GM12878 (cell line): Measurements from ENCODE around the gene VAV2.

Experiments
- CTCF ChIP-seq, 3 experiments: IDR thresholded peaks in 2 of 3; conservative IDR thresholded peaks in 1 of 3; 2 replicates each; pipeline ENCODE4 v1.5.1; 2011; ENCODE audit warnings: low read depth in 3 of 3, low read length in 3 of 3, mild to moderate bottlenecking in 3 of 3, control low read depth in 2 of 3, moderate library complexity in 2 of 3, inconsistent platforms in 1 of 3, mixed read lengths in 1 of 3; ENCODE audit not compliant: control insufficient read depth in 2 of 3, insufficient read depth in 1 of 3; ENCODE audit errors: extremely low read depth in 1 of 3
- EZH2 ChIP-seq: IDR thresholded peaks from 2 replicates; pipeline ENCODE4 v1.6.1; 2012; ENCODE audit warnings: low read depth, mild to moderate bottlenecking, control low read depth, inconsistent platforms, low read length, borderline replicate concordance; ENCODE audit not compliant: control insufficient read depth
- FOXM1 ChIP-seq: IDR thresholded peaks from 2 replicates; pipeline ENCODE4 v1.6.1; 2012; ENCODE audit warnings: low read depth, mild to moderate bottlenecking, inconsistent platforms, low read length, moderate library complexity
- GATAD2B ChIP-seq: fragments of 450-650 bp; conservative IDR thresholded peaks from 2 replicates; pipeline ENCODE4 v1.6.1; 2017; ENCODE audit warnings: low read depth, mild to moderate bottlenecking, moderate library complexity
- IRF3 ChIP-seq: fragments of 450-650 bp; IDR thresholded peaks from 2 replicates; pipeline ENCODE4 v1.6.1; 2014; ENCODE audit warnings: mild to moderate bottlenecking
- JUND ChIP-seq: IDR thresholded peaks from 2 replicates; pipeline ENCODE4 v1.6.1; 2012; ENCODE audit warnings: low read depth, mild to moderate bottlenecking, low read length, improper control_type of control experiment, moderate library complexity
- MXI1 ChIP-seq: fragments of 150-350 bp; IDR thresholded peaks from 2 replicates; pipeline ENCODE4 v1.6.1; 2011; ENCODE audit warnings: low read depth, mild to moderate bottlenecking, inconsistent platforms, low read length, improper control_type of control experiment
- NR2C2 ChIP-seq: IDR thresholded peaks from 2 replicates; pipeline ENCODE4 v1.6.1; 2011; ENCODE audit warnings: borderline replicate concordance, low read depth; ENCODE audit not compliant: control insufficient read depth, insufficient read length
- POLR2AphosphoS5 ChIP-seq: IDR thresholded peaks from 2 replicates; pipeline ENCODE4 v1.6.1; 2011; ENCODE audit warnings: mild to moderate bottlenecking, low read length, inconsistent platforms
- POU2F2 ChIP-seq: IDR thresholded peaks from 3 replicates; pipeline ENCODE4 v1.6.1; 2011; ENCODE audit warnings: low read depth, mild to moderate bottlenecking, low read length, borderline replicate concordance
- TARDBP ChIP-seq: IDR thresholded peaks from 2 replicates; pipeline ENCODE4 v1.6.1; 2016; ENCODE audit warnings: borderline replicate concordance

GRCh38 chr9:134033516-134034214 lies 41.5 kb upstream of the VAV2 start:
- no peak for TF ChIP-seq TARDBP
- TF ChIP-seq MXI1 = no peak
- TF ChIP-seq GATAD2B = no peak
- no peak for TF ChIP-seq POLR2AphosphoS5
- no peak for TF ChIP-seq IRF3
- no peak for TF ChIP-seq FOXM1
- no peak for TF ChIP-seq POU2F2
- TF ChIP-seq EZH2 = no peak
- TF ChIP-seq JUND = no peak
- no peak for TF ChIP-seq CTCF (IDR thresholded peaks at IDR 0.05 in 2 of 3, conservative IDR thresholded peaks at IDR 0.05 in 1 of 3; ENCODE audit: control insufficient read depth in 2 of 3, extremely low read depth in 1 of 3, insufficient read depth in 1 of 3, low read depth in 3 of 3, low read length in 3 of 3)
- no peak for TF ChIP-seq NR2C2
